Measurements from ENCODE around the gene MAMDC4. TPM values are rescaled to one million over a fixed set of nuclear protein-coding genes. Genes with fewer than 3 reads are reported as not detected.

MAMDC4 gene
- total RNA-seq, 2 donors from 2014 or later: 1.5 to 2.4 TPM

- DNase-seq (ENCODE audit: low spot score): no peak
- intact Hi-C loops (cut with DNase I): loop anchor here in 1 of 2 donors (10.0 kb wide), 1 partner anchor 189 kb away; the partner anchor contains the start of gene FUT7
Observed at GRCh38 chr9:136845465-136846260, 6.5 kb upstream of the MAMDC4 start.

GRCh38 chr9:136846376-136847087 lies 5.6 kb upstream of the MAMDC4 start:
- no peak for DNase-seq (ENCODE audit: low spot score)
- intact Hi-C loops (cut with DNase I): loop anchor here in 1 of 2 donors (10.0 kb wide), 1 partner anchor 188 kb away; the partner anchor contains the start of gene FUT7

- DNase-seq (ENCODE audit: low spot score): no peak
- intact Hi-C loops (cut with DNase I): loop anchor here in 1 of 2 donors (10.0 kb wide), 1 partner anchor 188 kb away; the partner anchor contains the start of gene FUT7
Observed at GRCh38 chr9:136847088-136847825, 4.9 kb upstream of the MAMDC4 start.

- peak; percentile 96 for DNase-seq (ENCODE audit: low spot score)
- intact Hi-C loops (cut with DNase I): loop anchor here in 1 of 2 donors (10.0 kb wide), 1 partner anchor 187 kb away; the partner anchor contains the start of gene FUT7
Observed at GRCh38 chr9:136847826-136848392, 4.2 kb upstream of the MAMDC4 start.

DNA sequence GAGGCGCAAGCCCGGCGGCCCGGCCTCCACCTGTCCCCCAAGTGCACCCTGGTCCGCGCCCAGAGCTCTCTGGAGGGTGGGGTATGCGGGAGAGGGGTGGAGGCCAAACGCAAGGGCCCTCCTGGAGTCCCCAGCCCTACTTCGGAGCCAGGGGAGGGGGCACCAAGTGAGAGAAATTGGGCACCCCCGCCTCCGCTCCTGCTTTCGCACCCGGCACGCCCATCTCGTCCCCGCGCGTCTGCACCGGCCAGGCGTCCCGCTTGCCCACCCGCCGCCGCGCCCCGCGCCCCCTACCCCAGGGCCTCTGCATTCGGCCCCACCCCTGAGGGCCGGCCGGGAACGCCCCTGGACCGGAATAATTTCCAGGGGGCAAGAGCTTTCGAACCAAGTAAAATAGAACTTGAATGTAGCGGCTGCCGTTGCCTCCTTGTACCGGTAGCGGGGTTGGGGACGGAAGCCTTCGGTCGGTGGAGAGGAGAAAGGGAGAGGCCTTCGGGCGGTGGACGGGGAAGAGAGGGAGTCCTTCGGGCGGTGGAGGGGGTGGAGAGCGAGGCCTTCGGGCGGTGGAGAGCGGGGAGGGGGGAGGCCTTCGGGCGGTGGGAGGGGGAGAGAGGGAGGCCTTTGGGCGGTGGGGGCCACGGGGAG lies 3.6 kb upstream of the MAMDC4 start:
- no peak for DNase-seq (ENCODE audit: low spot score)
- intact Hi-C loops (cut with DNase I): loop anchor here in 1 of 2 donors (10.0 kb wide), 1 partner anchor 186 kb away; the partner anchor contains the start of gene FUT7

DNA sequence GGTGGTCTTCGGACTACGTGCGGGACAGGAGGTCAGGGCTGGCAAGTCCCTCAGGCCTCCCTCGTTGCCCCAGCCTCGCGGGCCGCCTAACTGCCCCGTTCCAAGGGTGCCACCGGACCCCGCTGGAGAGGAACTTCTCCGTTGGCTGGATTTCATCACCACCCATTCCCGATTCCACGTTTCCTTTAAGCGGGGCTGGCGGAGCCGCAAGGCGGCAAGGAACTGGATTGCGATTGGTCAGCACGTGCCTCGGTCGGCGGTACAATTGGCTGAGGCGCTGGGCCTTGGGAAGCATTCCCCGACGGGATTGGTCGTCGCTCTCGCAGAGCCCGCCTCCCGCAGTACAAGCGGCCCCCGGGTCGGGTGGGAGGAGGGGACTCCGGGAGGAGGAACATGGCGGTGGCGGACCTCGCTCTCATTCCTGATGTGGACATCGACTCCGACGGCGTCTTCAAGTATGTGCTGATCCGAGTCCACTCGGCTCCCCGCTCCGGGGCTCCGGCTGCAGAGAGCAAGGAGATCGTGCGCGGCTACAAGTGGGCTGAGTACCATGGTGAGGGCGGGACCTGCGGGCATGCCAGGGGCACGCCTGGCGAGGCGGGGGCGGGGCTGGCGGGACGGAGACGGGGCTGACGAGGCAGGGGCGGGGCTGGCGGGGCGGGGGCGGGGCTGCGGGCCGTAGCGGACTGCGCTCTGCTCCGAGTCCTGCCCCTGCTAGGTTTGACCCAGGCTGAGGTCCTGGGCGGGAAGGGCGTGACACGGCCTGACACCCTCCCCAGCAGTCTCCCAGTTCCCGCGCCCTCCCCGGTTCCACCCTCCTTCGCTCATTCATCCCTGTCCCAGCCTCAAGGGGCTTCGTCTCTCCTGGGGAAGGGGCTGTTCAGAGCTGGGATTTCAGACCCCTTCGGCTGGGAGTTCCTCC lies 2.8 kb upstream of the MAMDC4 start, which contains the start of gene PHPT1:
Gene PHPT1 (plus strand): TSS at position 372 of the 922 bp plus-strand sequence. CDS start 22 bp downstream, at position 394.
- DNase-seq (ENCODE audit: low spot score): peak; percentile 100
- intact Hi-C loops (cut with DNase I): loop anchor here in 1 of 2 donors (10.0 kb wide), 1 partner anchor 186 kb away; the partner anchor contains the start of gene FUT7

DNA sequence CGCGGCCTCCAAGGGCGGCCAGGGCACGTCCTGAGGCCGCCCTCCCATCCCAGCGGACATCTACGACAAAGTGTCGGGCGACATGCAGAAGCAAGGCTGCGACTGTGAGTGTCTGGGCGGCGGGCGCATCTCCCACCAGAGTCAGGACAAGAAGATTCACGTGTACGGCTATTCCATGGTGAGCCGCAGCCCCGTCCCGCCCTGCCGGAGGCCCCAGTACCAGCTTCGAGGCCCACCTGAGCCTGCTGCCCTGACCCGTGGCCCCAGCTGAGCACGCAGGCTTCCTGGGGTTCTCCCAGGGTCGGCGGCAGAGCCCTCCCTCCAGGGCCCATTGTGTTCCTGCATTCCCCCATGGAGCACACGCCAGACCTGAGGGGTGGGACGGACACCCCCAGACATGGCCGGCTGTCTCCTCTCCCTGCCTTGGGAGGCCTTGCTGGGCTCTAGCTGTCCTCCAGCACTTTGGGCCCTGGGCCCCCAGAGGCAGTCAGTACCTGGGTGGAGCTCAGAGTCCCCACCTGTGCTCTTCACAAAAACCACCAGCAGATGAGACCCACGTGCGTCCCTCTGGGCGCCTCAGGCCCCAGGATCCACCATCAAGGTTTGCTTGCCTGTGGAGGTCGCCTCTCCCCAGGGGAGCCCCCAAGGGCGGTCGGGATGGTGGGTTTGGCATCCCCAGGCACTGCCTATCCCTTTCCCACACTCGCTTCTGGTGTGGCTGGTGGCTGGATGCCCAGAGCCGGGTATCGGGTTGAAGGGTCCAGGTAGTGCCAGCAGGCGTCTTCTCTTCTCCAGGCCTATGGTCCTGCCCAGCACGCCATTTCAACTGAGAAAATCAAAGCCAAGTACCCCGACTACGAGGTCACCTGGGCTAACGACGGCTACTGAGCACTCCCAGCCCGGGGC lies 1.9 kb upstream of the MAMDC4 start:
- DNase-seq (ENCODE audit: low spot score): no peak
- intact Hi-C loops (cut with DNase I): loop anchor here in 1 of 2 donors (10.0 kb wide), 1 partner anchor 185 kb away; the partner anchor contains the start of gene FUT7

- intact Hi-C loops (cut with DNase I): no loop called here
- DNase-seq (ENCODE audit: low spot score): no peak
Observed at GRCh38 chr9:136850866-136851775, 1.0 kb upstream of the MAMDC4 start.

GRCh38 chr9:136852664-136853595 lies 784 bp downstream of the MAMDC4 start:
- intact Hi-C loops (cut with DNase I): no loop called here
- DNase-seq (ENCODE audit: low spot score): no peak

GRCh38 chr9:136853596-136854112 lies 1.5 kb downstream of the MAMDC4 start:
- DNase-seq (ENCODE audit: low spot score): no peak
- intact Hi-C loops (cut with DNase I): no loop called here

GRCh38 chr9:136854113-136854841 lies 2.1 kb downstream of the MAMDC4 start:
- intact Hi-C loops (cut with DNase I): no loop called here
- no peak for DNase-seq (ENCODE audit: low spot score)

- intact Hi-C loops (cut with DNase I): no loop called here
- DNase-seq (ENCODE audit: low spot score): no peak
Observed at GRCh38 chr9:136854842-136855460, 2.8 kb downstream of the MAMDC4 start.

- no peak for DNase-seq (ENCODE audit: low spot score)
- intact Hi-C loops (cut with DNase I): no loop called here
Observed at GRCh38 chr9:136855461-136856078, 3.4 kb downstream of the MAMDC4 start.
